ENCODE measurements around the gene TAGLN.

GRCh38 chr11:117187428-117187798 is 11.8 kb upstream of the TAGLN start:
- no peak for TF ChIP-seq RFX5 (IDR thresholded peaks at IDR 0.05; ENCODE audit: low read length)
- no peak for TF ChIP-seq CTCF (IDR thresholded peaks at IDR 0.05)
- TF ChIP-seq POLR2AphosphoS5 (IDR thresholded peaks at IDR 0.05; ENCODE audit: low read depth, low read length): no peak
- TF ChIP-seq TAF1 (IDR thresholded peaks at IDR 0.05; ENCODE audit: borderline replicate concordance, low read depth, low read length): no peak
- no peak for TF ChIP-seq NFIC (IDR thresholded peaks at IDR 0.05; ENCODE audit: borderline replicate concordance)
- TF ChIP-seq EZH2phosphoT487 (IDR thresholded peaks at IDR 0.05; ENCODE audit: borderline replicate concordance, low read depth): no peak
- no peak for TF ChIP-seq SIN3A (IDR thresholded peaks at IDR 0.05; ENCODE audit: borderline replicate concordance, low read depth, low read length)
- no peak for TF ChIP-seq GATA2 (CRISPR knock-in tag; IDR thresholded peaks at IDR 0.05)
- TF ChIP-seq ELF1 (IDR thresholded peaks at IDR 0.05): no peak
- no peak for TF ChIP-seq YY1 (IDR thresholded peaks at IDR 0.05; ENCODE audit: low read depth)
- no peak for TF ChIP-seq GABPA (IDR thresholded peaks at IDR 0.05; ENCODE audit: low read depth)
- TF ChIP-seq USF1 (IDR thresholded peaks at IDR 0.05; ENCODE audit: borderline replicate concordance, low read depth): no peak
- TF ChIP-seq FOSL2 (IDR thresholded peaks at IDR 0.05; ENCODE audit: borderline replicate concordance, low read depth): no peak
- TF ChIP-seq SMC3 (IDR thresholded peaks at IDR 0.05; ENCODE audit: low read depth, low read length): no peak
